Fibroblast of the conjunctiva (primary cell): Measurements from ENCODE around the gene TMEM232.

Source experiments
- DNase-seq: peaks from one replicate; pipeline ENCODE4 v3.0.0-alpha.2; 2010; ENCODE audit warnings: low read depth

The TMEM232 gene

DNA sequence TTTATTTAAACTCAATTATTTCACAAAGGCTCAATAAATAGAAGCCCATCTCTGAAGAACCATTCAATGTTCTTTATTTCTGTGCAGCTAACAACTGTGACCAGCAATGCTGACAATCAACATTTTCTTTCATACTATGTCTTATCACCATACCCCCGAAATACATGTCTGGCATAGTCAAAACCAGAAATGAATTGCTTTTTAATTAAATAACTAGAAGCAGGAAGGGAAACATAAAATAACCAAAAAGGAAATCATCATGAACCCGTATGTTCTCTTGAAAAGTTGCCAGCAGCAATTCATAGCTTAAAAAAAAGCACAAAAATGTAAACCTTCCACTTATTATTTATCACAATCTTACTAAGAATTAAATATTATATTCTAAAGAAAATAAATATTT lies 212.4 kb downstream of the TMEM232 start:
- DNase-seq, result no peak

GRCh38 chr5:110512266-110512665 lies 214.2 kb downstream of the TMEM232 start:
- DNase-seq, result no peak

- no peak for DNase-seq
Measured at GRCh38 chr5:110510146-110510545, 216.3 kb downstream of the TMEM232 start.

DNA sequence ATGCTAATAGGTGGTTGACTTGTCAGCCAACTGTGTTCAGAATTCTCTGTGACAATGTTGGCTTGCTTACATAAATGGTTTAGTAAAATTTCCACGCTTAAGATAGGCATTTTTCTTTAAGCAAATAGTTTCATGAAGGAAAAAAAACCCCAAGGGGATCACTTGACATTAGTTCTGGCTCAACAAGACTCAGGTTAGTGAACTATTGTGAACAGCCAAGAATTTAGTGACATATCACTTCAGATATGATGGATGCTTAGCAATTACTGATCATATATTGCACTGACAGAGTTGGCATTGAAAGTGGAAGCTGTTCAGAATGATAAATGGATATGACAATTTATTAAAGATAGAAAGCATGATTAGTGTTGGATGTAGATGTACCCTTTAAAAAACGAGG lies 218.5 kb downstream of the TMEM232 start:
- no peak for DNase-seq

GRCh38 chr5:110506378-110506777 lies 220.1 kb downstream of the TMEM232 start:
- no peak for DNase-seq

- no peak for DNase-seq
Measured at GRCh38 chr5:110496276-110496675, 230.2 kb downstream of the TMEM232 start.

- no peak for DNase-seq
Measured at GRCh38 chr5:110492446-110492845, 234.0 kb downstream of the TMEM232 start.

DNA sequence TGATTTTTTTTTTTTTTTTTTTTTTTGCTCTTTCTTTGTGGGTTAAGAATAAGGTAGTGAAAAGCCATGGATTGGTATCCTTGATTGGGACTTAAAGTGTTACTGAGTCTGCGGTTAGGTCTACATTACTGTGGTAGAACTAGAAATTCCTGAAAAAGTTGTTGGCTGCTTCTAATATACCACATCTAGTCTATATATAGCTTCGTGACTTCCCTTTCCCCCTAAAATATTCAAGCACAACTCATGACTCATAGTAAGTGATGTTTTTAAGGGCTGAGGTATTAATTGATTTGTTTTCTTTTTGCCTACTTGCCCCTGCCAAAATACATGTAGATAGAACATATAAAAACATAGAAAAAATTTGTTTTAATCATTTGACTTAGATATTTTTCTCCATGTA lies 247.6 kb downstream of the TMEM232 start:
- DNase-seq, result peak; percentile 27

- no peak for DNase-seq
Measured at GRCh38 chr5:110477911-110478310, 248.6 kb downstream of the TMEM232 start.

DNA sequence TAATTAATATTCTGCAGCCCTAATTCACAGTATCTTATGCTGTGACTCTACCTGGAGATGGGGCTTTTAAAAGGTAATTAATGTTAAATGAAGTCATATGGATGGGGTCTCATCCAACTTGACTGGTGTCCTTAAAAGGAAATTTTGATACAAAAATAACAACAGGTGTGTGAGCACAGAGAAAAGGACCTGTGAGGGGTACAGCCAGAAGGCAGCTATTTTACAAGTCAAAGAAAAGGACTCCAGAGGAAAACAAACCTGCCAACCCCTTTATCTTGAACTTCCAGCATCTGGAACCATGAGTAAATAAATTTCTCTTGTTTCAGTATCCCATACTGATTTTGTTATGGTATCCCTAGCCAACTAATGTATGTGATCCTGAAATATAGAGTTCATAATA lies 250.3 kb downstream of the TMEM232 start:
- no peak for DNase-seq

DNA sequence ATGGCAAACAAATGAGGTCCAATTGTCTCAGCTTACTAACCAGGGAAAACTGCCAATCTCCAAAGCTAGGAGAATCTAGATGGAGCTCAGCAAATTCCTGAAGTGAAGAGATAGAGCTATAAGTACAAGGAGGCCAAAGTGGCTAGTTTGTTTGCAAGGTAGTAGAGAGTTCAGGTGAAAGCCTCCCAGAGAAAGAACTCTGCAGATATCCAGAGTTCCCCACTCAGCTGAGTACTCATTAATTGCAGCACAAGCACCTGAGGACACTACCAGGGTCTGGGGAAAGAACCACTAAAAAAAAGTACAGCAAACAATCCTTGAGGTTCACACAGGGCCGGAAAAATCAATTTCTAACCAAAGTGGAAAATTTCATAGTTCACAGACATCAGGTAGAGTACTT lies 250.9 kb downstream of the TMEM232 start:
- DNase-seq, result no peak

- no peak for DNase-seq
Measured at GRCh38 chr5:110469486-110469885, 257.0 kb downstream of the TMEM232 start.

GRCh38 chr5:110463106-110463505 lies 263.4 kb downstream of the TMEM232 start:
- DNase-seq, result no peak

- no peak for DNase-seq
Measured at GRCh38 chr5:110460837-110461236, 265.6 kb downstream of the TMEM232 start.

DNA sequence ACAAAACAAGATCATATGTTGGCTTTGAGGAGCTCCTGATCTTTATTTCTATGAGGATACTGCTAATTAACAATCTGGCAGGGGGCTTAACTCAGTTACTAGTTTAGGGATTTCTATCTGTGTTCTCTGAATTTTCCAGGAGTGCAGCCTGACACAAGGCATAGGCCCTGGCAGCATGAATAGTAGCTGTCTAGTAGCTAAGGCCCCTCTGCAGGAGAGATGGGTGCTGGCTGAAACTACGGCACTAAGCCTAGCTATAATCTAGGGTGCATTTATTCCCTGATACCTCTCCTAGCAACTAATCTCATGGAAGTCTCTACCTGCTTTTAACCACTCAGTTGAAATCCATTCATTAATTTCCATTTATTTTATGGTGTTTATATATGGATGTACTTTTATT lies 268.2 kb downstream of the TMEM232 start:
- no peak for DNase-seq

GRCh38 chr5:110442856-110443255 lies 283.6 kb downstream of the TMEM232 start:
- no peak for DNase-seq

GRCh38 chr5:110441035-110441434 lies 285.4 kb downstream of the TMEM232 start:
- peak; percentile 5 for DNase-seq

- no peak for DNase-seq
Measured at GRCh38 chr5:110440058-110440457, 286.4 kb downstream of the TMEM232 start.

- DNase-seq, result no peak
Measured at GRCh38 chr5:110439296-110439695, 287.2 kb downstream of the TMEM232 start.

- no peak for DNase-seq
Measured at GRCh38 chr5:110435207-110435606, 291.3 kb downstream of the TMEM232 start.

GRCh38 chr5:110431603-110432002 lies 294.9 kb downstream of the TMEM232 start:
- DNase-seq, result no peak

- DNase-seq, result no peak
Measured at GRCh38 chr5:110414360-110414759, 312.1 kb downstream of the TMEM232 start.

DNA sequence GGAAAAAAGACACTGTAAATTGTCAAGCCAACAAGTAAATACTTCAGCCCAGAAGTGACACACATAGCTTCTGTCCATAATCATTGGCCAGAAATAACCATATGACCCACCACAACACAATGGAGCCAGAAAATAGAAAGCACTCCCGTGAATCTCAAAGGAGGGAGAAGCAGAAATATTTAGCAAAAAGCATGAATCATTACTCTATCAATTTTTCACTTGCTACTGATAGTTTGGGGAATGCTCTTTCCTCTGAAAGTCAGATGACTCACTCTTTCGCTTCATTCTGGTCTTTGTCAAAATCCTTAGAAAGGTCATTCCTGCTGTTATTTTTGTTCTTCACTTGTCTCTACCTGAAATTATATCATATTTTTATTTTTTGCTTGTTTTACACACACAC lies 312.6 kb downstream of the TMEM232 start:
- DNase-seq, result no peak

- no peak for DNase-seq
Measured at GRCh38 chr5:110409571-110409970, 316.9 kb downstream of the TMEM232 start.

- no peak for DNase-seq
Measured at GRCh38 chr5:110402562-110402961, 323.9 kb downstream of the TMEM232 start.
